Measurements from ENCODE around the gene TSPAN17.

The TSPAN17 gene

GRCh38 chr5:176642675-176643490 lies 4.4 kb upstream of the TSPAN17 start:
- TF ChIP-seq ESRRG (CRISPR knock-in tag; IDR thresholded peaks at IDR 0.05) (no peak), ZC3H10 (CRISPR knock-in tag; IDR thresholded peaks at IDR 0.05) (no peak), PPARA (CRISPR knock-in tag; IDR thresholded peaks at IDR 0.05; ENCODE audit: borderline replicate concordance) (no peak), ZNF565 (CRISPR knock-in tag; conservative IDR thresholded peaks at IDR 0.05; ENCODE audit: low read depth) (no peak), RARB (CRISPR knock-in tag; IDR thresholded peaks at IDR 0.05) (no peak), CSDC2 (CRISPR knock-in tag; IDR thresholded peaks at IDR 0.05) (no peak), GLIS3 (CRISPR knock-in tag; IDR thresholded peaks at IDR 0.05) (no peak), BACH2 (CRISPR knock-in tag; IDR thresholded peaks at IDR 0.05; ENCODE audit: borderline replicate concordance) (no peak), TSHZ2 (CRISPR knock-in tag; IDR thresholded peaks at IDR 0.05) (no peak), ARNTL (CRISPR knock-in tag; IDR thresholded peaks at IDR 0.05; ENCODE audit: borderline replicate concordance, low read depth) (no peak), TOX (CRISPR knock-in tag; IDR thresholded peaks at IDR 0.05; ENCODE audit: borderline replicate concordance) (no peak), CREB5 (CRISPR knock-in tag; IDR thresholded peaks at IDR 0.05; ENCODE audit: low read depth) (no peak), TCF4 (CRISPR knock-in tag; IDR thresholded peaks at IDR 0.05; ENCODE audit: borderline replicate concordance) (no peak)
- TF ChIP-seq, protein P1, sequence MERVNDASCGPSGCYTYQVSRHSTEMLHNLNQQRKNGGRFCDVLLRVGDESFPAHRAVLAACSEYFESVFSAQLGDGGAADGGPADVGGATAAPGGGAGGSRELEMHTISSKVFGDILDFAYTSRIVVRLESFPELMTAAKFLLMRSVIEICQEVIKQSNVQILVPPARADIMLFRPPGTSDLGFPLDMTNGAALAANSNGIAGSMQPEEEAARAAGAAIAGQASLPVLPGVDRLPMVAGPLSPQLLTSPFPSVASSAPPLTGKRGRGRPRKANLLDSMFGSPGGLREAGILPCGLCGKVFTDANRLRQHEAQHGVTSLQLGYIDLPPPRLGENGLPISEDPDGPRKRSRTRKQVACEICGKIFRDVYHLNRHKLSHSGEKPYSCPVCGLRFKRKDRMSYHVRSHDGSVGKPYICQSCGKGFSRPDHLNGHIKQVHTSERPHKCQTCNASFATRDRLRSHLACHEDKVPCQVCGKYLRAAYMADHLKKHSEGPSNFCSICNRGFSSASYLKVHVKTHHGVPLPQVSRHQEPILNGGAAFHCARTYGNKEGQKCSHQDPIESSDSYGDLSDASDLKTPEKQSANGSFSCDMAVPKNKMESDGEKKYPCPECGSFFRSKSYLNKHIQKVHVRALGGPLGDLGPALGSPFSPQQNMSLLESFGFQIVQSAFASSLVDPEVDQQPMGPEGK (CRISPR knock-in tag; IDR thresholded peaks at IDR 0.05; ENCODE audit: borderline replicate concordance) = no peak
- TF ChIP-seq, protein P2, sequence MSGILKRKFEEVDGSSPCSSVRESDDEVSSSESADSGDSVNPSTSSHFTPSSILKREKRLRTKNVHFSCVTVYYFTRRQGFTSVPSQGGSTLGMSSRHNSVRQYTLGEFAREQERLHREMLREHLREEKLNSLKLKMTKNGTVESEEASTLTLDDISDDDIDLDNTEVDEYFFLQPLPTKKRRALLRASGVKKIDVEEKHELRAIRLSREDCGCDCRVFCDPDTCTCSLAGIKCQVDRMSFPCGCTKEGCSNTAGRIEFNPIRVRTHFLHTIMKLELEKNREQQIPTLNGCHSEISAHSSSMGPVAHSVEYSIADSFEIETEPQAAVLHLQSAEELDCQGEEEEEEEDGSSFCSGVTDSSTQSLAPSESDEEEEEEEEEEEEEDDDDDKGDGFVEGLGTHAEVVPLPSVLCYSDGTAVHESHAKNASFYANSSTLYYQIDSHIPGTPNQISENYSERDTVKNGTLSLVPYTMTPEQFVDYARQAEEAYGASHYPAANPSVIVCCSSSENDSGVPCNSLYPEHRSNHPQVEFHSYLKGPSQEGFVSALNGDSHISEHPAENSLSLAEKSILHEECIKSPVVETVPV (CRISPR knock-in tag; IDR thresholded peaks at IDR 0.05) = no peak
- ATAC-seq = no peak

- TF ChIP-seq ZFP3 (CRISPR knock-in tag; IDR thresholded peaks at IDR 0.05) (no peak), TSHZ2 (CRISPR knock-in tag; IDR thresholded peaks at IDR 0.05) (no peak), ZC3H10 (CRISPR knock-in tag; IDR thresholded peaks at IDR 0.05) (no peak), OSR1 (CRISPR knock-in tag; IDR thresholded peaks at IDR 0.05) (no peak), GLIS3 (CRISPR knock-in tag; IDR thresholded peaks at IDR 0.05) (no peak), ARNTL (CRISPR knock-in tag; IDR thresholded peaks at IDR 0.05; ENCODE audit: borderline replicate concordance, low read depth) (no peak), TCF4 (CRISPR knock-in tag; IDR thresholded peaks at IDR 0.05; ENCODE audit: borderline replicate concordance) (no peak), CREB5 (CRISPR knock-in tag; IDR thresholded peaks at IDR 0.05; ENCODE audit: low read depth) (no peak), ISL1 (CRISPR knock-in tag; IDR thresholded peaks at IDR 0.05) (no peak)
- no peak for ATAC-seq
Measured at GRCh38 chr5:176643491-176644219, 3.6 kb upstream of the TSPAN17 start.

All from SK-N-SH treated with all-trans-retinoic acid at 6 μM for 48 hours (cell line).